ENCODE data around the gene PRSS2.

DNA sequence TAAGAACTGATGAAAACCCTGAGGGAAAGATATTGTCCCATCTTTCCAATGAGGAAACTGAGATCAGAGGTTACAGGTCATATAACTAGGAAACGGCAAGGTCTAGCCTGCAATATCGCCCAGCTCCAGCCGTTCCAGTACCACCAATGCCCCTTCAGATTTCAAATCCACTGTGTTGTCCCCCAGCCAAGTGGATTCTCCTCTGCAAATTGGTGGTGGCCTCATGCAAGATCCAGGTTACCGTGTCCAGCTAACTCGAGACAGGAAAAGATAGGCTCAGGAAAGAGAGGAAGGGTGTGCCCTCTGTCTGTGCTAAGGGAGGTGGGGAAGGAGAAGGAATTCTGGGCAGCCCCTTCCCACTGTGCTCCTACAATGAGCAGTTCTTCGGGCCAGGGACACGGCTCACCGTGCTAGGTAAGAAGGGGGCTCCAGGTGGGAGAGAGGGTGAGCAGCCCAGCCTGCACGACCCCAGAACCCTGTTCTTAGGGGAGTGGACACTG, 25.3 kb downstream of the PRSS2 start:
- TF ChIP-seq SIN3A (IDR thresholded peaks at IDR 0.05; ENCODE audit: borderline replicate concordance, insufficient read depth, low read length) (no peak), POLR2AphosphoS5 (IDR thresholded peaks at IDR 0.05; ENCODE audit: low read depth, low read length) (no peak), TAF1 (IDR thresholded peaks at IDR 0.05; ENCODE audit: borderline replicate concordance, insufficient read depth, low read length) (no peak)
- TF ChIP-seq, protein P1, sequence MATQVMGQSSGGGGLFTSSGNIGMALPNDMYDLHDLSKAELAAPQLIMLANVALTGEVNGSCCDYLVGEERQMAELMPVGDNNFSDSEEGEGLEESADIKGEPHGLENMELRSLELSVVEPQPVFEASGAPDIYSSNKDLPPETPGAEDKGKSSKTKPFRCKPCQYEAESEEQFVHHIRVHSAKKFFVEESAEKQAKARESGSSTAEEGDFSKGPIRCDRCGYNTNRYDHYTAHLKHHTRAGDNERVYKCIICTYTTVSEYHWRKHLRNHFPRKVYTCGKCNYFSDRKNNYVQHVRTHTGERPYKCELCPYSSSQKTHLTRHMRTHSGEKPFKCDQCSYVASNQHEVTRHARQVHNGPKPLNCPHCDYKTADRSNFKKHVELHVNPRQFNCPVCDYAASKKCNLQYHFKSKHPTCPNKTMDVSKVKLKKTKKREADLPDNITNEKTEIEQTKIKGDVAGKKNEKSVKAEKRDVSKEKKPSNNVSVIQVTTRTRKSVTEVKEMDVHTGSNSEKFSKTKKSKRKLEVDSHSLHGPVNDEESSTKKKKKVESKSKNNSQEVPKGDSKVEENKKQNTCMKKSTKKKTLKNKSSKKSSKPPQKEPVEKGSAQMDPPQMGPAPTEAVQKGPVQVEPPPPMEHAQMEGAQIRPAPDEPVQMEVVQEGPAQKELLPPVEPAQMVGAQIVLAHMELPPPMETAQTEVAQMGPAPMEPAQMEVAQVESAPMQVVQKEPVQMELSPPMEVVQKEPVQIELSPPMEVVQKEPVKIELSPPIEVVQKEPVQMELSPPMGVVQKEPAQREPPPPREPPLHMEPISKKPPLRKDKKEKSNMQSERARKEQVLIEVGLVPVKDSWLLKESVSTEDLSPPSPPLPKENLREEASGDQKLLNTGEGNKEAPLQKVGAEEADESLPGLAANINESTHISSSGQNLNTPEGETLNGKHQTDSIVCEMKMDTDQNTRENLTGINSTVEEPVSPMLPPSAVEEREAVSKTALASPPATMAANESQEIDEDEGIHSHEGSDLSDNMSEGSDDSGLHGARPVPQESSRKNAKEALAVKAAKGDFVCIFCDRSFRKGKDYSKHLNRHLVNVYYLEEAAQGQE (IDR thresholded peaks at IDR 0.05; ENCODE audit: insufficient read depth in 1 of 2, low read depth in 2 of 2, low read length in 2 of 2): no peak
